HepG2 (cell line): Measurements from ENCODE around the gene DCTN2. TPM values are rescaled to one million over a fixed set of nuclear protein-coding genes. Genes with fewer than 3 reads are reported as not detected.

ENCODE experiments used
- ATAC-seq: fragments of 200-7000 bp; cut with Tn5 transposase; 3 replicates; pipeline ENCODE4 v1.9.1; 2020; ENCODE audit warnings: mild to moderate bottlenecking, moderate library complexity
- BruUV-seq: library from RNA; stranded (reverse); fragments of 400-500 nt; replicated peaks from 2 replicates; lab custom pipeline; 2021; lab: Mats Ljungman, UMichigan
- CTCF ChIA-PET: fragments of 300-600 bp; formaldehyde crosslinking; extraction: SDS; loops from one replicate; lab custom pipeline; 2021; ENCODE audit warnings: low total read pairs, inconsistent platforms, low intra/inter-chr PET ratio; lab: Yijun Ruan, JAX
- POLR2A ChIA-PET: fragments of 350-600 bp; sonication (Branson Sonifier 250); formaldehyde crosslinking; loops from one replicate; lab custom pipeline; 2020; ENCODE audit warnings: antibody characterized with exemption, inconsistent platforms; lab: Yijun Ruan, JAX
- DNase-seq: peaks from one replicate; pipeline ENCODE4 v3.0.0-alpha.2; 2015; ENCODE audit warnings: low spot score
- FAIRE-seq: peaks from 3 replicates; lab custom pipeline; 2011; peaks lifted over from hg19 to GRCh38; lab: Jason Lieb, UNC
- H2AFZ ChIP-seq: one replicate; pipeline ENCODE4 v1.6.1; 2011; ENCODE audit warnings: low read length, inconsistent platforms
- H3K27ac ChIP-seq: fragments of 300-600 bp; 3 replicates; pipeline ENCODE4 v1.8.0; 2011; ENCODE audit warnings: mixed run types, mild to moderate bottlenecking, mixed read lengths, low read length, inconsistent platforms; ENCODE audit not compliant: insufficient read depth; ENCODE audit errors: extremely low read length
- H3K27me3 ChIP-seq, 2 experiments: fragments of 200-600 bp in 1 of 2; 2 replicates in 1 of 2; 3 replicates in 1 of 2; pipeline versions ENCODE4 v1.6.0 to v1.8.0; 2011; ENCODE audit warnings: low read length in 2 of 2, mild to moderate bottlenecking in 2 of 2, moderate library complexity in 2 of 2, inconsistent platforms in 1 of 2; ENCODE audit not compliant: insufficient read depth in 2 of 2, control insufficient read depth in 1 of 2
- H3K36me3 ChIP-seq, 2 experiments: fragments of 200-600 bp in 1 of 2; replicated peaks in 1 of 2; 2 replicates in 1 of 2; 3 replicates in 1 of 2; pipeline versions ENCODE4 v1.5.1 to v1.8.0; 2011; ENCODE audit warnings: low read length in 2 of 2, inconsistent platforms in 1 of 2; ENCODE audit not compliant: insufficient read depth in 2 of 2, control insufficient read depth in 1 of 2
- H3K4me1 ChIP-seq: 2 replicates; pipeline ENCODE4 v1.5.1; 2012; ENCODE audit warnings: low read length, inconsistent platforms; ENCODE audit not compliant: insufficient read depth
- H3K4me2 ChIP-seq: 2 replicates; pipeline ENCODE4 v1.6.0; 2011; ENCODE audit warnings: low read depth, low read length, inconsistent platforms
- H3K4me3 ChIP-seq, 3 experiments: fragments of 200-600 bp in 1 of 3; sonication (generic), shearing (Covaris generic) in 1 of 3; replicated peaks in 1 of 3; 2 replicates each; pipeline ENCODE4 v1.5.1; 2011 to 2016; ENCODE audit warnings: low read length in 3 of 3, inconsistent platforms in 2 of 3, low read depth in 2 of 3, mild to moderate bottlenecking in 2 of 3, control low read depth in 1 of 3, mixed read lengths in 1 of 3; ENCODE audit not compliant: insufficient read depth in 1 of 3
- H3K79me2 ChIP-seq: one replicate; pipeline ENCODE4 v1.6.1; 2011; ENCODE audit warnings: low read length, inconsistent platforms; ENCODE audit not compliant: insufficient read depth
- H3K9ac ChIP-seq: 2 replicates; pipeline ENCODE4 v1.6.0; 2011; ENCODE audit warnings: mild to moderate bottlenecking, low read depth, low read length, inconsistent platforms; ENCODE audit not compliant: insufficient read depth
- H3K9me3 ChIP-seq: 2 replicates; pipeline ENCODE4 v1.5.1; 2012; ENCODE audit warnings: mild to moderate bottlenecking, low read length
- H4K20me1 ChIP-seq: 2 replicates; pipeline ENCODE4 v1.6.0; 2011; ENCODE audit warnings: inconsistent platforms, mild to moderate bottlenecking, low read length, moderate library complexity; ENCODE audit not compliant: insufficient read depth
- ELF3 ChIP-seq: IDR thresholded peaks from 2 replicates; pipeline ENCODE4 v1.6.1; 2016; ENCODE audit warnings: missing genetic modification reagents, missing compliant biosample characterization
- ETS1 ChIP-seq: sonication (generic); formaldehyde crosslinking; IDR thresholded peaks from 2 replicates; pipeline ENCODE4 v1.4.0; 2020; ENCODE audit warnings: missing genetic modification reagents
- FOSL1 ChIP-seq: sonication (generic); formaldehyde crosslinking; IDR thresholded peaks from 2 replicates; pipeline ENCODE4 v1.9.0; 2021; ENCODE audit warnings: missing genetic modification reagents, borderline replicate concordance
- GATAD2A ChIP-seq: IDR thresholded peaks from 2 replicates; pipeline ENCODE4 v1.6.1; 2016
- KAT2B ChIP-seq: fragments of 150-350 bp; IDR thresholded peaks from 2 replicates; pipeline ENCODE4 v1.6.1; 2014; ENCODE audit warnings: low read depth, low read length, borderline replicate concordance
- MXD1 ChIP-seq: sonication (generic); formaldehyde crosslinking; IDR thresholded peaks from 2 replicates; pipeline ENCODE4 v1.4.0; 2020; ENCODE audit warnings: mild to moderate bottlenecking, missing genetic modification reagents
- TARDBP ChIP-seq: sonication (generic); formaldehyde crosslinking; IDR thresholded peaks from 2 replicates; pipeline ENCODE4 v1.8.0; 2022; ENCODE audit warnings: mild to moderate bottlenecking, missing genetic modification reagents
- ZFP82 ChIP-seq: sonication (generic); formaldehyde crosslinking; IDR thresholded peaks from 2 replicates; pipeline ENCODE4 v1.5.1; 2020; ENCODE audit warnings: mild to moderate bottlenecking, missing genetic modification reagents, borderline replicate concordance
- ZNF260 ChIP-seq: sonication (generic); formaldehyde crosslinking; IDR thresholded peaks from 2 replicates; pipeline ENCODE4 v1.4.0; 2020; ENCODE audit warnings: missing genetic modification reagents, low read depth, mild to moderate bottlenecking, borderline replicate concordance
- ZNF781 ChIP-seq: sonication (generic); formaldehyde crosslinking; IDR thresholded peaks from 2 replicates; pipeline ENCODE4 v1.5.1; 2020; ENCODE audit warnings: borderline replicate concordance, mild to moderate bottlenecking, missing genetic modification reagents; ENCODE audit errors: not compliant biosample characterization
- ZNF83 ChIP-seq: sonication (generic); formaldehyde crosslinking; IDR thresholded peaks from 2 replicates; pipeline ENCODE4 v1.4.0; 2020; ENCODE audit warnings: missing genetic modification reagents, mild to moderate bottlenecking, borderline replicate concordance
- WGBS: methylation state at CpG from one replicate; pipeline ENCODE4 v1.1.6; 2017; ENCODE audit warnings: low lambda C conversion rate; 5-methylcytosine and 5-hydroxymethylcytosine counted together
- in situ Hi-C: cut with HindIII; loops from 2 replicates; pipeline ENCODE4 v1.10.0; 2017; ENCODE audit warnings: low pct_unique_long_range_greater_than_20kb; ENCODE audit not compliant: extremely low pct_ligation_motif_present
- intact Hi-C: fragments of 100-400 bp; cut with micrococcal nuclease; formaldehyde crosslinking; loops from one replicate; pipeline ENCODE4 v1.10.0; 2022; ENCODE audit not compliant: unreplicated experiment
- polyA plus RNA-seq, 8 experiments: library from polyadenylated mRNA; depleted of rRNA in 3 of 8; stranded (reverse) in 7 of 8; unstranded in 1 of 8; fragments of >200 nt; fragmentation: Illumina TruSeq in 4 of 8; extraction: Trizol in 4 of 8; gene quantifications; 2 replicates each; pipeline versions ENCODE4 v1.2.1 to v1.2.3, GENCODE V29; 2011 to 2016; ENCODE audit warnings: low read depth in 4 of 8, missing spikeins in 1 of 8, mixed read lengths in 1 of 8; ENCODE audit not compliant: insufficient read depth in 1 of 8
- total RNA-seq, 5 experiments: library from RNA; depleted of rRNA; stranded (reverse); fragments of >200 nt; fragmentation: Illumina TruSeq; extraction: Trizol; gene quantifications; 2 replicates each; pipeline ENCODE4 v1.2.3, GENCODE V29; 2016; ENCODE audit warnings: low read depth in 1 of 5

Gene DCTN2
- total and polyA plus RNA-seq, 2 of the 13 experiments (the other 11 are each of a cell fraction or from before 2014, with no cell fraction given), result 72.0 to 77.4 TPM

GRCh38 chr12:57541717-57542116 is 5.3 kb downstream of the DCTN2 start:
- no TSS peak for BruUV-seq
- Histone ChIP-seq H3K79me2 (peaks cover 20% of the 10 kb centered on the region), H3K27me3 (peaks cover 0 to 3% of the 10 kb centered on the region in 2 experiments; a peak in 1 of 5 replicates), H3K9me3 (no peaks in the 10 kb centered on the region), H3K4me1 (peaks cover 18% of the 10 kb centered on the region), H3K4me2 (no peak overlapping the region), H4K20me1 (no peaks in the 10 kb centered on the region), H2AFZ (no peak overlapping the region), H3K4me3 (no peak overlapping the region), H3K36me3 (peaks cover 2 to 12% of the 10 kb centered on the region in 2 experiments; a peak in 3 of 5 replicates), H3K9ac (no peak overlapping the region), H3K27ac (no peak overlapping the region)
- WGBS, result 97% methylated on average over 2 of the region's 2 CpGs
- in situ Hi-C loops (no loop called here), intact Hi-C loops (no loop called here)
- CTCF ChIA-PET, result no interaction called here
- DNase-seq, result no peak
- no peak for TF ChIP-seq ETS1 (CRISPR knock-in tag)
- TF ChIP-seq KAT2B, result no peak
- no peak for TF ChIP-seq FOSL1
- no peak for TF ChIP-seq ZFP82 (CRISPR knock-in tag)
- no peak for TF ChIP-seq ZNF83 (CRISPR knock-in tag)
- no peak for TF ChIP-seq TARDBP
- TF ChIP-seq ELF3, result no peak
- TF ChIP-seq MXD1 (CRISPR knock-in tag), result no peak
- TF ChIP-seq GATAD2A (CRISPR knock-in tag), result no peak
- no peak for TF ChIP-seq ZNF260 (CRISPR knock-in tag)
- no peak for TF ChIP-seq ZNF781 (CRISPR knock-in tag)
- ATAC-seq, result no peak
- POLR2A ChIA-PET, result interaction anchor here (1.1 kb wide), 1 partner anchor 21 kb away, joined by 3 read pairs; the partner anchor contains the start of gene DDIT3
- FAIRE-seq, result no peak
